Spleen (tissue), 11 donors: ENCODE data around the gene PCYT2. TPM values are rescaled to one million over a fixed set of nuclear protein-coding genes. Genes with fewer than 3 reads are reported as not detected.

Experiments
- DNase-seq: peaks from one replicate; pipeline ENCODE4 v3.0.0-alpha.2; 2020
- H3K27ac ChIP-seq, 8 donors: fragments of 200-600 bp; sonication (generic) in 7 of 8; 1 replicate in 4 of 8; 2 replicates in 4 of 8; pipeline versions ENCODE4 v1.5.0 to v1.8.0; 2016 to 2021; ENCODE audit warnings: inconsistent platforms in 4 of 8, mild to moderate bottlenecking in 4 of 8, moderate library complexity in 1 of 8
- H3K27me3 ChIP-seq, 7 donors: fragments of 200-600 bp; sonication (generic) in 6 of 7; replicated peaks in 1 of 7; 1 replicate in 4 of 7; 2 replicates in 3 of 7; pipeline versions ENCODE4 v1.5.0 to v1.8.0; 2016 to 2021; ENCODE audit warnings: inconsistent platforms in 3 of 7, mild to moderate bottlenecking in 1 of 7
- H3K36me3 ChIP-seq, 6 donors: fragments of 200-600 bp; sonication (generic) in 5 of 6; 1 replicate in 4 of 6; 2 replicates in 2 of 6; pipeline versions ENCODE4 v1.5.0 to v1.8.0; 2016 to 2021; ENCODE audit warnings: inconsistent platforms in 2 of 6
- H3K4me1 ChIP-seq, 6 donors: fragments of 200-600 bp; sonication (generic) in 5 of 6; 1 replicate in 3 of 6; 2 replicates in 3 of 6; pipeline versions ENCODE4 v1.5.0 to v1.8.0; 2016 to 2021; ENCODE audit warnings: inconsistent platforms in 3 of 6
- H3K4me3 ChIP-seq, 8 donors: fragments of 200-600 bp; sonication (generic) in 7 of 8; 1 replicate in 4 of 8; 2 replicates in 4 of 8; pipeline versions ENCODE4 v1.5.0 to v1.8.0; 2016 to 2021; ENCODE audit warnings: inconsistent platforms in 4 of 8, mild to moderate bottlenecking in 4 of 8, moderate library complexity in 2 of 8
- H3K9me3 ChIP-seq, 8 donors: fragments of 200-600 bp; sonication (generic) in 7 of 8; 1 replicate in 4 of 8; 2 replicates in 4 of 8; pipeline versions ENCODE4 v1.5.0 to v1.8.0; 2016 to 2021; ENCODE audit warnings: inconsistent platforms in 4 of 8
- CTCF ChIP-seq, 11 experiments: fragments of 200-600 bp in 7 of 11; fragments of 450-650 bp in 4 of 11; sonication (generic) in 4 of 11; IDR thresholded peaks in 8 of 11; conservative IDR thresholded peaks in 3 of 11; 1 replicate in 7 of 11; 2 replicates in 4 of 11; pipeline versions ENCODE4 v1.4.0 to v1.8.0; 2016 to 2021; ENCODE audit warnings: antibody characterized with exemption in 11 of 11, inconsistent platforms in 4 of 11, mild to moderate bottlenecking in 1 of 11
- POLR2A ChIP-seq, 3 donors: fragments of 450-650 bp; IDR thresholded peaks; one replicate each; pipeline ENCODE4 v1.5.1; 2017; ENCODE audit warnings: antibody characterized with exemption in 3 of 3, mild to moderate bottlenecking in 1 of 3
- POLR2AphosphoS5 ChIP-seq, 3 donors: sonication (generic); formaldehyde crosslinking; IDR thresholded peaks; one replicate each; pipeline ENCODE4 v1.5.1; 2017; ENCODE audit warnings: antibody characterized with exemption in 3 of 3
- WGBS, 5 donors: extraction: QIAGEN DNeasy Blood & Tissue Kit in 3 of 5; methylation state at CpG; one replicate each; pipeline versions ENCODE4 v1.1.5 to v1.1.7; 2013 to 2018; 5-methylcytosine and 5-hydroxymethylcytosine counted together
- intact Hi-C: fragments of 100-400 bp; cut with DNase I; formaldehyde crosslinking; loops from one replicate; pipeline ENCODE4 v1.15.0; 2023; ENCODE audit warnings: low total_unique reads
- polyA plus RNA-seq, 3 donors: library from polyadenylated mRNA; stranded (reverse); fragments of 200-250 nt; gene quantifications; one replicate each; pipeline ENCODE4 v1.2.1, GENCODE V29; 2013
- total RNA-seq, 7 donors: library from RNA; depleted of rRNA in 3 of 7; stranded (reverse); fragments of >200 nt in 3 of 7; fragmentation: NEBNext Ultra II Directional in 4 of 7; extraction: Animal tissue kit (Norgen Biotek cat#: 25700) in 4 of 7; gene quantifications; one replicate each; pipeline versions ENCODE4 v1.1.0 to v1.2.1, GENCODE V29; 2016 to 2021
- donor health status: healthy with polysubstance abuse.
- donor health status: DM: no; HTN: no; CAD: no; lungs with moderate emphysema.
- donor health status: DM: no; HTN: no; CAD: no.
- donor health status: Bipolar disorder and iron deficiency.
- donor health status: healthy.
- donor health status: DM: no; HTN: no; CAD: no.
- donor health status: DM: yes; HTN: yes; CAD: no.

PCYT2 gene
- total and polyA plus RNA-seq, 10 donors, result 12.5 to 25.5 (median 16.2) TPM

DNA sequence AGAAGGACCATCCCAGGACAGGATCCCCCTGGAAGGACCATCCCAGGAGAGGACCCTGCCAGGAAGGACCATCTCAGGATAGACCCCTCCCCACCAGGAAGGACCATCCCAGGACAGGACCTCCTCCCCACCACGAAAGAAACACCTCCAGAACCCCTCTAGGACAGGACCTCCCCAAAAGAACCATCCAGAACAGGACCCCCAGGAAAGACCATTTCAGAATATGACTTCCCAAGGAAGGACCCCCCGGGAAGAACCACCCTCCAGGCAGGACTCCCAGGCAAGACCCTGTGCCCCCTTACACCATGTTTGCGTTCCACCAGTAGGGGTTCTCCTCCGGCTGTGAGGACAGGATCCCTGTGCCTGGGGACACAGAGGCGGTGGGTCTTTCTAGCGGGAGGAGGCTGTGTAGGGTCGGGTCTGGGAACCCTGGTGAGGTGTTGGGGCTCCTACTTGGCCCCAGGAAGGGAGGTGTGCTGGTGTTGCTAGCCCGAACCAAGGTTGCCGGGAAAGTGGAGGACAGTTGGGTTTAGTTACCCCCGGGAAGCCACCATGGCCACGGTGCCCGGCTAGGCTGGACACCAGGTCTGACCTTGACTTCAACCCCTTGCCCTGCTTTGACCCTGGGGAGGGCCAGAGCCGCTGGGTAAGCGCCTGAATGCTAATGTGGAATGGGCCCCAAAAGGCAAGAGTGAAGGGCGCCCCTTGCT, 47.6 kb upstream of the PCYT2 start:
- no peak for DNase-seq
- Histone ChIP-seq H3K27me3 (peaks cover 4 to 94% (median 59%) of the 10 kb centered on the region in 7 donors), H3K9me3 (no peaks in the 10 kb centered on the region), H3K36me3 (no peaks in the 10 kb centered on the region), H3K4me3 (peak overlapping the region in 4 of 8 donors; percentile 48 to 75 (median 54)), H3K4me1 (peaks cover 9 to 34% (median 24%) of the 10 kb centered on the region in 6 donors), H3K27ac (no peak overlapping the region)
- TF ChIP-seq CTCF (IDR thresholded peaks at IDR 0.05 in 8 of 11, conservative IDR thresholded peaks at IDR 0.05 in 3 of 11) (no peak), POLR2AphosphoS5 (IDR thresholded peaks at IDR 0.05) (no peak), POLR2A (IDR thresholded peaks at IDR 0.05) (no peak)
- 62 to 77% (median 67%) methylated on average over 11 to 15 of the region's 15 CpGs for WGBS, 5 donors
- intact Hi-C loops, result loop anchor here (5.0 kb wide), 1 partner anchor 64 kb away; the partner anchor contains the start of genes CENPX and LRRC45

DNA sequence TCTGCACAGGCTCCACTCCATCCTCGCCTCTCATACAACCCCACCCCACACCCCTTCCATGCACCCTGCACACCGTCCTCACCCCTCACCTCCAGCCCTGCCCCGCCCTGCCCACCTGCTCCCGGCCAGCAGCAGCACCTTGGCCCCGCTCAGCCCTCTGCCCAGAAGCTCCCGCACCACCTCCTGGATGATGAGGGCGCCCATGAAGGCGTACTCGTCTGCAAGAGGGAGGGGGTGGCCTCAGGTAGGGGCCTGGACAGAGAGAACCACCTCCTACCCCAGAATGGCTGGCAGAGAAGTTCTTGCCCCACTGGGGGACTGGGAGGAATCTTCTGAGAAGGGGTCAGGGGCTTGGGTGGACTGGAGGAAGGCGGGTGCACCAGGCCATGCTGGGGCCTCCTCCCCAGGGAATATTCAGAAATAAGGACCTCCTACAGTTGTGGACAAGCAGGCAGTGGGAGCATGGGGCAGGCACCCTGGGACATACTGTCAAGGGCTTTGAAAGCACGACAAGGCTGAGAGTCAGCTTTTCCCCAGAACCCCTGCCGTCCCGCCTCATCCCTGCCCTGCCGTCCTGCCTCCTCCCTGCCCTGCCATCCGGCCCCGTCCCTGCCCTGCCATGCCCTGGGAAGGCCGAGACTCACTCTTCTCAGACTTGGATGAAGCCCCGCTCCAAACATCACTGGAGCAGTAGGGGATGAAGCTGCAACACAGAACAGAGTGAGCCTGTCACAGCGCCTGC, 46.7 kb upstream of the PCYT2 start:
- WGBS, 5 donors, result 84 to 90% (median 88%) methylated on average over 15 to 19 of the region's 19 CpGs
- TF ChIP-seq POLR2AphosphoS5 (IDR thresholded peaks at IDR 0.05) (no peak), CTCF (IDR thresholded peaks at IDR 0.05 in 8 of 11, conservative IDR thresholded peaks at IDR 0.05 in 3 of 11) (no peak), POLR2A (IDR thresholded peaks at IDR 0.05) (no peak)
- Histone ChIP-seq H3K9me3 (no peaks in the 10 kb centered on the region), H3K27me3 (peaks cover 4 to 93% (median 55%) of the 10 kb centered on the region in 7 donors), H3K36me3 (no peaks in the 10 kb centered on the region), H3K4me1 (peaks cover 9 to 34% (median 24%) of the 10 kb centered on the region in 6 donors), H3K4me3 (no peak overlapping the region), H3K27ac (no peak overlapping the region)
- no peak for DNase-seq
- intact Hi-C loops, result loop anchor here (5.0 kb wide), 1 partner anchor 64 kb away; the partner anchor contains the start of genes CENPX and LRRC45

DNA sequence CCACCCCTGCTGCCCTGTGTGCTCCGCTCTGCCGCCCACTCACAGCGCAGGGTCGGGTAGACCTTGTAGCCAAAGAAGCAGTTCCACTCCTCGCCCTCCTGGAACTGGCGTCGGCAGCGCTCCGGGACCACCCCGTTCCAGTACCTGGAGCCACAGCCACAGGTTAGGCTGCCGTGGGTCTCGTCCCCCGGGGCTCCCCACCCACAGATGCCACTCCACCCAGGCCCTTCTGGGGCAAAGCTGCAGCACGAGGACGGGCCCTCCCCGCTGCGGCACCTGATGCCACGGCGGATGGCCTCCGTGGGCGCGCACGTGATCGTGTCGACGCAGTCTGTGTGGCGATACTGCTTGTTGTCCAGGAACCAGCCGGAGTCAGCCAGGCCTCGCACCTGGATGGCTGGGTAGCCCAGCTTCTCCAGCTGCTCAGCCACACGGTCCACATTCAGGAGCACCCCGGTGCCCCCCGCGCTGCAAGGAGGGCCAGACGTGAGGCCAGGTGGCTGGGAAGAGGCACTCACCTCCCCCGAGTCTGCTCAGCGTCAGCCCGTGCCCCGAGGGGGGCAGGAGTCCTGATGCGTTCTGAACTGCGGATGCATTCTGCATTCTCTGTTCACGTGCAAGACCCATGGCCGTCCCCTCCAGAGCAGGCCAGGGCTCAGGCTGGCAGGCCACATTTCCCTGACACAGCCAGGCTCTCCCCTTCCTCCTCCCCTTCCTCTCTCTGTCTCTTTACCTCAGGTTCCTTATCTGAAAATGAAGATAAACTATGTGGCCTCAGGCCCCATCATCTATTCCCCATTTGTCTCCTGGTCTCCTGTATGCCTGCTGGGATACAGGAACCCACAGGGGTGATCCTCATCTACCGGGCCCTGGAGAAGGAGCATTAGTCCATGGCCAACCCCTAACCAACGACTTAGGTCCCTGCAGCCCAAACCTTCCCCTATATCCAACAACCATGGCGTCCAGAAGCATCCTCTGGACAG, 45.7 kb upstream of the PCYT2 start:
- TF ChIP-seq POLR2A (IDR thresholded peaks at IDR 0.05) (no peak), CTCF (IDR thresholded peaks at IDR 0.05 in 8 of 11, conservative IDR thresholded peaks at IDR 0.05 in 3 of 11) (no peak), POLR2AphosphoS5 (IDR thresholded peaks at IDR 0.05) (no peak)
- Histone ChIP-seq H3K36me3 (no peaks in the 10 kb centered on the region), H3K27me3 (peaks cover 3 to 86% (median 46%) of the 10 kb centered on the region in 7 donors), H3K4me3 (no peak overlapping the region), H3K9me3 (no peaks in the 10 kb centered on the region), H3K27ac (no peak overlapping the region), H3K4me1 (peaks cover 9 to 29% (median 21%) of the 10 kb centered on the region in 6 donors)
- 83 to 92% (median 86%) methylated on average over 37 to 45 of the region's 45 CpGs for WGBS, 5 donors
- intact Hi-C loops, result loop anchor here (5.0 kb wide), 1 partner anchor 65 kb away; the partner anchor contains the start of genes CENPX and LRRC45
- no peak for DNase-seq
